NCI-H1694 treated with DMSO at 0.1 percent for 48 hours (cell line): ENCODE data around the gene PMIS2.
A peak's percentile ranks its signal among the peaks of the same experiment; 100 is the strongest.
"Not testable (repeated sequence)": the region's sequence is repeated elsewhere in the genome, so short reads cannot be mapped to it uniquely, and the experiment has no call there.

Experiments used
- DNase-seq: peaks from one replicate; lab custom pipeline; 2025; lab: John Stamatoyannopoulos, UW

Gene PMIS2

GRCh38 chr19:35595026-35595425 is 9.1 kb downstream of the PMIS2 start:
- not testable (repeated sequence) for DNase-seq

DNA sequence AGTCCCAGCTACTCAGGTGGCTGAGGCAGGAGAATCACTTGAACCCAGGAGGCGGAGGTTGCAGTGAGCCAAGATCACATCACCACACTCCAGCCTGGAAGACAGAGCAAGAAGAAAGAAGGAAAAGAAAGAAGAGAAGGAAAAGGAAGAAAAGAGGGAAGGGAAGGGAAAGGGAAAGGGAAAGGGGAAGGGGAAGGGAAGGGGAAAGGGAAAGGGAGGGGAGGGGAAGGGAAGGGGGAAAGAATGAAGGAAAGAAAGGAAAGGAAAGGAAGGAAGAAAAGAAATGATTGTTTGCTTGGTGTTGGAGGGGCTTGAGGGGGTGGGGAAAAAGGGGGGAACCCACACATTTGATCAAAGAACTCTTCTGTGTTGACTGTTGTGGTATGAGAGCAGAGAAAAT is 10.0 kb downstream of the PMIS2 start:
- DNase-seq = no peak

DNA sequence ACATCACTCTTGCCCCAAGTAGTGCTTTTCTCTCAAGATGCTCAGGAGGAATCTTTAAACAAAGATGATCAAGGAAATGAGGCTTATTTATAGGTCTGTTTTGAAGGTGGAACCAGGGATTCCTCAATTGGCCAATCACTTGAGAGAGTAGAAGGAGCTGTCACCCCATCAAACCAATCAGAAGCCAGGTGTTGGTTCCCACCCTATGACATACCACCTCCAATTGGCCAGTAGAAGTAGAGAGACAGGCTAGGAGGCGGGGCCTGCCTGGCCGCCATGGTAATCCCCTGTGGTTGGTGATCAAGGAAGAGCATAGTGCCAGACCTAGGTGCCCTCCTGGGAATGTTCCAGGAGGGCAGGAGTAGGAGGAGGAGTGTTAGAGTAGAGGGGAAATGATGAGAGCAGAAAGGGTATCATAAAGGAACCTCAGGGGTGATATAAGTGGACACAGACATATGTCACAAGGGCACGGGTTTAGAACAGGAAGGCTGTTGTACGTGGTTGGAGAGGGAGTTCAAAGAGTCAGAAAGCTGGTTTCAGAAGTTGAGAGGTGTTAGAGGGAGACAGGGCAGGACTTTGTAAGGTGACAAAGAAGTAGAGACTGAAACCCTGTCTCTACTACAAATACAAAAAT is 10.5 kb downstream of the PMIS2 start:
- no peak for DNase-seq

GRCh38 chr19:35601971-35602370 is 16.0 kb downstream of the PMIS2 start:
- DNase-seq = no peak

DNA sequence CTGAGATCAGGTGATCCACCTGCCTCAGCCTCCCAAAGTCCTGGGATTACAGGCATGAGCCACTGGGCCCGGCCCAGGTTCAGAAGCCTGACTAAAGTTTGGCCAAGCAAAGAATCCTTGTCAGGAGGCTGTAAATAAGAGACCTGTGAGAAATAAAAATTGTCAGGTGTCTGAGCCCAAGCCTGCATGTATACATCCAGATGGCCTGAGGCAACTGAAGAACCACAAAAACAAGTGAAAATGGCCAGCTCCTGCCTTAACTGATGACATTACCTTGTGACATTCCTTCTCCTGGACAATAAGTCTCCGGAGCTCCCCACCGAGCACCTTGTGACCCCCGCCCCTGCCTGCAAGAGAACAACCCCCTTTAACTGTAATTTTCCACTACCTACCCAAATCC is 18.5 kb downstream of the PMIS2 start:
- DNase-seq = not testable (repeated sequence)

- not testable (repeated sequence) for DNase-seq
Observed at GRCh38 chr19:35607170-35607569, 21.2 kb downstream of the PMIS2 start.

GRCh38 chr19:35607661-35608060 is 21.7 kb downstream of the PMIS2 start:
- no peak for DNase-seq

GRCh38 chr19:35608251-35608650 is 22.3 kb downstream of the PMIS2 start:
- no peak for DNase-seq

- DNase-seq = no peak
Observed at GRCh38 chr19:35609851-35610353, 23.9 kb downstream of the PMIS2 start.

GRCh38 chr19:35612224-35612558 is 26.2 kb downstream of the PMIS2 start:
- no peak for DNase-seq

DNA sequence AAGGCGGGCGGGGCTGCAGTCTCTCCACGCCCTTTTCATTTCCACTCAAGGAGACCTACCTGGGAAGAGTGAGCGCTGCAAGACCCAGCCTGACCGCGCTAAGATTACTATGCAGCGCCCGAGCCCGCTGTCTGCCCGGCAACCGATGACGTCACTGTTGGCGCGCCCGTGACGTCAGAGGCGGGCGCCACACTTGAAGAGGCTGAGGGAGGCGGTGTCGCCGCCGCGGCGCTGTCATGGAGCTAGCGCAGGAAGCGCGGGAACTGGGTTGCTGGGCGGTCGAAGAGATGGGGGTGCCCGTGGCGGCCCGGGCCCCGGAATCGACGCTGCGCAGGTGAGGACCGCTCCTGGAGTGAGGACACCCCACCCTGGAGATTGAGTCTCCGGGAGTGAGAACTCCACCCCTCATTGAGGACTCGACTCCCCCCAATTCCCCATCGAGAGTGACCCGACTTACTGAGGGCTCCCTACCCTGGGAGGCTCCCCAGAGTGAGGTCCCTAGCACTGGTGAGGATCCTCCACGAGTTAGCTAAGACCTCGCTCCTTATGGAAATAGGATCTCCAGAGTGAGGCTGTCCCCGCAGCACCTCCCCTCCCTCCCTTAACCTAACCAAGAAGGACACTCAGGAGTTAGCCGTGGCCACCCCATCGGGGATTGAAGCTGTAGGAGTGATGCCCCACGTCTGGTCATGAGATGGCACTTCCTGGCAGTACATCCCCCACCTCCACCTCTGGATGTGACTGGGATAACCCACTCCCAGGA is 26.8 kb downstream of the PMIS2 start, which contains the start of gene HAUS5:
Gene HAUS5, plus strand, starts transcription at position 177 of the 763 bp plus-strand sequence. Its CDS starts 60 bp downstream, at position 237.
- peak; percentile 78 for DNase-seq

GRCh38 chr19:35613574-35613973 is 27.6 kb downstream of the PMIS2 start:
- DNase-seq = no peak

DNA sequence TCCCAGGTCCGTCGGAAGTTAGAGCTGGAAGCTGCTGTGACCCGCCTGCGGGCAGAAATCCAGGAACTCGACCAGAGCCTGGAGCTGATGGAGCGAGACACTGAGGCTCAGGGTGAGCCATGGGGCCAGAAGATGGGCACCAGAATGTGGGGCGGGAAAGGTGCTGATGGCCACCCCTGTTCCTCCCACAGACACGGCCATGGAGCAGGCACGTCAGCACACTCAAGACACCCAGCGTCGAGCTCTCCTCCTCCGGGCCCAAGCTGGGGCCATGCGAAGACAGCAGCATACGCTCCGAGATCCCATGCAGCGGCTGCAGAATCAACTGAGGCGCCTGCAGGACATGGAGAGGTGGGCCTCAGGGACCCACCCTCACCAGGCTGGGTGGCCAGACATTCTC is 29.1 kb downstream of the PMIS2 start:
- no peak for DNase-seq

DNA sequence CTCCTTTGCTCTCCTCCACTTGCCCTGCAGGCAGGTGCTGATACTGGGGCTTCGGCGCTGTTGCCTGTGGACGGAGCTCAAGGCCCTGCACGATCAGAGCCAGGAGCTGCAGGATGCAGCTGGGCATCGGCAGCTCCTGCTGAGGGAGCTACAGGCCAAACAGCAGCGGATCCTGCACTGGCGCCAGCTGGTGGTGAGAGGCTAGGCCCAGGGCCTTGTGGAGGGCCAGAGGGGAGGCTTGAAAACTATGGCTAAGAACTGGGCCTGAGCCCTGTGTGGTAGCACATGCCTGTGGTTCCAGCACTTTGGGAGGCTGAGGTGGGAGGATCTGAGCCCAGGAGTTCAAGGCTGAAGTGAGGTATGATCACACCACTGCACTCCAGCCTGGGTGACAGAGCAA is 32.9 kb downstream of the PMIS2 start:
- no peak for DNase-seq

DNA sequence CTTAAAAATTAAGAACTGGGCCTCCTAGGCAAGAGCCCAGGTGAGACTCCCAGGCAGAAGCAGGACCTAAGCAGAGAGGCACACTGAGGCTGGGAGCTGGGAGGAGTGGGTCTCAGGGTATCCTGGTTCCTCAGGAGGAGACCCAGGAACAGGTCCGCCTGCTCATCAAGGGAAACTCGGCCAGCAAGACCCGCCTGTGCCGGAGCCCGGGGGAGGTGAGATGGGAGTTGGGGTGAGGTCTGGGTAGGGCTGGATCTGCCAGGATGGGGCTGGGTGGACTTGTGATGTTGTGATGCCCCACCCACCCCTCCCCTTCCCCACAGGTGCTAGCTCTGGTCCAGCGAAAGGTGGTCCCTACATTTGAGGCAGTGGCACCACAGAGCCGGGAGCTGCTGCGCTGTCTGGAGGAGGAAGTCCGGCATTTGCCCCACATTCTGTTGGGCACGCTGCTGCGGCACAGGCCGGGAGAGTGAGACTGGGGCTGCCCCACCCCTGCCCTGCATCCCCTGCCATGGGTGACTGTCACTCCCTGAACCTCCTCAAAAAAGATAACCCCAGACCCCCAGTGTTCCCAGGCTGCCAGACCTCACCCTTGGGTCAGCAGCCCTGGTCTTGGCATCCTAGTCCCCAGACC is 33.4 kb downstream of the PMIS2 start:
- DNase-seq = no peak

DNA sequence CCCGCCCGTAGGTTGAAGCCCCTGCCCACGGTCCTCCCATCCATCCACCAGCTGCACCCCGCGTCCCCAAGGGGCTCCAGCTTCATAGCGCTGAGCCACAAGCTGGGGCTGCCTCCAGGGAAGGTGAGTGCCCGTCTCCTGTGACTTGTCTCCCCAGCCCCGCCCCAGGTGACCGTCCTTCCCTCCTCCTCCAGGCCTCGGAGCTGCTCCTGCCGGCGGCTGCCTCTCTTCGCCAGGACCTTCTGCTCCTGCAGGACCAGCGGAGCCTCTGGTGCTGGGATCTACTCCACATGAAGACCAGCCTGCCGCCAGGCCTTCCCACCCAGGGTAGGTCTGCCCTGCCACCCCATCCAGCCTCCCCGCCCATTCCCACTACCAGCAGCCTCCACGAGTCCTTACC is 34.0 kb downstream of the PMIS2 start:
- no peak for DNase-seq

DNA sequence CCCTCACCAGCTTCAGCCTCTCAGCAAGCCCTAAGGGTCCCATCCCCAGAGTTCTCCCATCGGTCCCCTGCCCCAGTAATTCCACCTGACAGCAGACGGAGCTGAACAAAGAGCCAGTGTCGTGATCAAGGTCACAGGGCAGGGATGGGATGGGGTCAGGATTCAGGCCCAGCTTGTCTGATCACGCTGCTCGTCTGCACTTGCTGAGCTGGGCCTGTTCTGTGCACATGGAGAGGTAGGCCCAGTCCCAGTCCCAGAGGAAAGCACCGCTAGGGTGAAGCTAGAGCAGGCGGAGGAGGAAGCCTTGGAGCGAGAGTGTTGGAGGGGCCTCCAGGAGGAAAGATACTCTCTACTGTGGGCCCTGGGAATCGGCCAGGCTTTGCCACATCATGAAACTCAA is 35.7 kb downstream of the PMIS2 start:
- DNase-seq = no peak

DNA sequence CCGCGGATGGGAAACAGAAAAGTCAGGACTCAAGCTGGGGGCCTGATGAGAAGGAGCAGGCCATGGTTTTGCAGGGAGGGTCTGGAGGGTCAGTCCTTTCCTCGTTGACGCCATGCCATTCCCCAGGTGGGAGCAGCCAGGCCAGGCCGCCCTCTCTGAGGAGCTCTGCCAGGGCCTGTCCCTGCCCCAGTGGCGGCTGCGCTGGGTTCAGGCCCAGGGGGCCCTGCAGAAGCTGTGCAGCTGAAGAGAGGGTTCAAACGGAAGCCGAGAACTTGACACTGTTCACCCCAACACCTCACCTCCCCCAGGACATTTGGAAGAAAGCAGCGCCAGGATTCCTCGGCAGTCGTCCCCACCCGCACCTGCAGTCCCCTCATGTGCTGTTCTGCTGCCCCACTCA is 36.8 kb downstream of the PMIS2 start:
- DNase-seq = no peak

GRCh38 chr19:35623327-35624010 is 37.5 kb downstream of the PMIS2 start:
- DNase-seq = no peak

GRCh38 chr19:35628264-35628564 is 42.2 kb downstream of the PMIS2 start:
- no peak for DNase-seq

GRCh38 chr19:35628565-35629331 is 42.8 kb downstream of the PMIS2 start, which contains the start of gene RBM42:
TSS of gene RBM42 (plus strand) at chr19:35629036. CDS start at chr19:35629154, 118 bp downstream.
- DNase-seq = peak; percentile 98

GRCh38 chr19:35629332-35629633 is 43.3 kb downstream of the PMIS2 start:
- no peak for DNase-seq
